ENCODE data around the gene DUOXA1.

The DUOXA1 gene

GRCh38 chr15:45131510-45131909 is 1.8 kb upstream of the DUOXA1 start:
- DNase-seq (ENCODE audit: low spot score): no peak

- no peak for DNase-seq (ENCODE audit: low spot score)
These were observed 767 bp upstream of the DUOXA1 start for GRCh38 chr15:45130291-45131000.

DNA sequence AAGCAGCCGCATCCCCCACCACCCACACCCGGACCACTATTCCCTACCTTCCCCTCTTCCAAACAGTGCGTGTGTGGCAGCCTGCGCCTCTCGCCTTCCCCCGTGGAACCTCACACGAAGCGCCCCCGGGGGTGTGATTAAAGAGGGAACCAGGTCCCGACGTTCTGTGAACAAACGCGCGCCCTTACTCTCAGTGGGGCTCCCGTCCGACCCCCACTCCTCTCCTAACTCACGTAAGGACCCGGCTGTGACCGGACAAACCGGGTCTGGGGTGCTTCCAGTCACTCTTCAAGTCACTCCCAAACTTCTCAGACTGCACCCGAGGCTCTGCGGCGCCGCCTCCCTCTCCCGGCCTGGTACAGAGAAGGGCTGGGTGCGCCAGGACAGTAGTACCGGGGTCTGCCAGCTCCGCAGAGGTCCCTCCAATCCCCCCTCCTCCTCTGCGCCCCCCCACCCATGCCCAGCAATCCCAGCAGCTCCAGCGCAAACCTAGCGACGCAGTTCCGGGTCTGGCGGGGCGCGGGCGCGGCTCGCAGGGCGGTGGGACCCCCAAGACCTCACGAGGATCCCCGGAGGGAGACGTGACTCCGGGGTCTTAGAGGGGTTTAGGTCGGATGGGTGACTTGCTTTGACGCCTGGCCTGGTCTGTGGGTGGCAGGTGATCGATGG is 574 bp downstream of the DUOXA1 start:
- DNase-seq (ENCODE audit: low spot score): no peak

- no peak for DNase-seq (ENCODE audit: low spot score)
These were observed 3.0 kb downstream of the DUOXA1 start for GRCh38 chr15:45126535-45127158.

- no peak for DNase-seq (ENCODE audit: low spot score)
These were observed 6.3 kb downstream of the DUOXA1 start for GRCh38 chr15:45123397-45123796.

GRCh38 chr15:45122719-45123118 is 7.0 kb downstream of the DUOXA1 start:
- no peak for DNase-seq (ENCODE audit: low spot score)

DNA sequence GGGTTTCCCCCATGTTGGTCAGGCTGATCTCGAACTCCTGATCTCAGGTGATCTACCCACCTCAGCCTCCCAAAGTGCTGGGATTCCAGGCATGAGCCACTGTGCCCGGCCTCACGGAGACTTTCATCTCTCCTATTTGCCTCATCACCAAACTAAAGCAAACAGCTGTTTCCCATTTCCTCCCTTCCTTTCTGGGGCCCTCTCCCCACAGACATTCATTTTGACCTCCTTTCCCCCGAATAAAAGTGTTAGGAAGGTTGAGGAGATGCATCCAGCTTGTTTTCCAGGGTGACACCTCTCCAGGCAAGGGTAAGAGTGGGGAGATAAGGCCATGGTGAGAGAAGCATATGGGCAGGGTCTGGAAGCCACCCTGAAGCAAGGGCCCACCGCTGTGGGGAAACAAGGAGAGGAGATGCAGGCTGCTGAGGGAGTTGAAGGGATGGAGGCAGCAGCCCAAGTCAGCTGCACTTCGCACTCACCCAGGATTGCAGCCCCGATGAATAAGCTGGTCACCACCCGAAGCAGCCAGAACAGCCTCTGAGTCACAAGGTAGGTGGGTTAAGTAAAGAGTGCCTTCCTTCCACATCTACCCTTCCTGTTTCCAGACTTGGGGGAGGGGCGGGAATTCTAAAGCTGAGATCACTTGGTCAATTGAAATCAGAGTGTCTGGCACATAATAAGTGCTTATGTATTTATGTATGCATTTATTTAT is 7.8 kb downstream of the DUOXA1 start:
- no peak for DNase-seq (ENCODE audit: low spot score)

DNA sequence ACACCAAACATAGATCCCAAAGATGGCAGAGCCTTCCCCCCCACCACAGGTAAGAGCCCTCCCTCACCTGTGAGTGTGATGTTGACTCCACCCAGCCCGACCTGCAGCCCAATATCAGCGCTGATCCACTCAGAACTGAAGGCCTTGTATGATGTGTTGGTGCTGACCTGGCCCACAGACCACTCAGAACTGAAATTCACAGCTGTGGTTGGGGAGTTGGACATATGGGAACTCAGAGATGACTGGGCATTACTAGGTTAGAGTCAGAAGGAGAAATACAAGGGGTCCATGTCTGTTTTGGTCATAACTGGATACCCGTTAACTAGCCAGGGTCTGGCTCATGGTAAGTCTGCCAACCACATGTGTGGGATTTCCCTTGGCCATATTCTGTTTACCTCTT is 8.7 kb downstream of the DUOXA1 start:
- DNase-seq (ENCODE audit: low spot score): no peak

- no peak for DNase-seq (ENCODE audit: low spot score)
These were observed 9.4 kb downstream of the DUOXA1 start for GRCh38 chr15:45120081-45120972.

DNA sequence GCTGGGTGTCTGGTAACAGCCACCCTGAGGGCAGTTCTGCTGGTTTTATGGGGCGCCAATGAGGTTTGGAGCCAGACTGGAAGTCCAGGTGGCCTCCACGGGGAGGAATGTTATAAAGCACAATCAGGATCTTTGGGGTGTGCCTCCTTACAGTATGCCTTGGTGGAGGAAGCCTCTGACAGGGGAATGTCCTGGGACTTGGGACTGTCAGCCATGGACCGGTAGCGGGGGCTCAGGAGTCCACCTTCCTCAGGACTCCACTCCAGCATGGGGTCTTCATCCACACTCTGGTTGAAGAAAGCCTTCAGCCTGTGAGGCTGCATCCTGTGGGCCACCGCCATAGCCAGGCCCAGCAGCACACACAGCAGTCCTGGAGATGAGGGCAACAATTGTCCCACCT is 10.7 kb downstream of the DUOXA1 start:
- DNase-seq (ENCODE audit: low spot score): no peak

DNA sequence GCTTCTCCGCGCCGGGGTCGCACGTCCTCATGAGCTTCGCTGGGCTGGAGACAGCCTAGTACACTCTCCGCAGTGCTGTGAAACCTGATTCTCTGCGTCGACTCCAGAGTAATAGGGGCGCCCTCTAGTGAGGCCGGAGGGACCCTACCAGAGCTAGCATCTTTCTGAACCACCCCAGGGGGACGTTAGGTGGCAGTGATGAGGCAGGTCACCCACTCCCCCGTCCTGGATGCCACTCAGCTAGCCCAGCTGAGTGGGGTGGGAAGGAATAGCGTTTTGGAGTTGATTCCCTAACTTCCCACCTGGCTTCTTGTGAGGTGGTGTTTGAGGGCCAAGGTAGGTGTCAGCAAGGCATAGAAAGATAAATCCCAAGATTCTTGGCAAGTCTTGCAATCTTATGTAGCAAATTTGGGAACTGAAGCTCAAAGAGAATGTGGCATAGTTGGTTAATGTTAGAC is 11.5 kb downstream of the DUOXA1 start:
- DNase-seq (ENCODE audit: low spot score): peak; percentile 88

- DNase-seq (ENCODE audit: low spot score): no peak
These were observed 12.2 kb downstream of the DUOXA1 start for GRCh38 chr15:45117308-45118130.

GRCh38 chr15:45116482-45117307 is 13.0 kb downstream of the DUOXA1 start:
- DNase-seq (ENCODE audit: low spot score): no peak

- DNase-seq (ENCODE audit: low spot score): no peak
These were observed 13.6 kb downstream of the DUOXA1 start for GRCh38 chr15:45116006-45116481.

GRCh38 chr15:45115312-45115820 is 14.3 kb downstream of the DUOXA1 start:
- DNase-seq (ENCODE audit: low spot score): no peak

DNA sequence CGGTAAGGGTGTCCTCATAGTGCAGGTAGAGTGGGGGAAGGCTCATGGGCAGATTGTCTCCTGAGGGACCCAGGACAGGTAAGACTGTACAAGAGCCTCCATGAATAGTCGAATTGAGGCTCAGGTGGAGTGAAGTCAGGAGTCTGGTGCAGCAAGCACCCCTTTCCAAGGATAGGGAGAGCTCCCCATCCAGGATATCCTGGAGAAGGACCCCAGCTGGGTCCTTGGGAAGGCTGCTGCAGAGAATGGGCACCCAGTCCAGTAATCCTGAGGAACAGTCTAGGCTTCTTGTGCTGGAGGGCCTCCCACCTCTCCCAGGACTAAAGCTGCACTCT is 15.0 kb downstream of the DUOXA1 start:
- no peak for DNase-seq (ENCODE audit: low spot score)

DNA sequence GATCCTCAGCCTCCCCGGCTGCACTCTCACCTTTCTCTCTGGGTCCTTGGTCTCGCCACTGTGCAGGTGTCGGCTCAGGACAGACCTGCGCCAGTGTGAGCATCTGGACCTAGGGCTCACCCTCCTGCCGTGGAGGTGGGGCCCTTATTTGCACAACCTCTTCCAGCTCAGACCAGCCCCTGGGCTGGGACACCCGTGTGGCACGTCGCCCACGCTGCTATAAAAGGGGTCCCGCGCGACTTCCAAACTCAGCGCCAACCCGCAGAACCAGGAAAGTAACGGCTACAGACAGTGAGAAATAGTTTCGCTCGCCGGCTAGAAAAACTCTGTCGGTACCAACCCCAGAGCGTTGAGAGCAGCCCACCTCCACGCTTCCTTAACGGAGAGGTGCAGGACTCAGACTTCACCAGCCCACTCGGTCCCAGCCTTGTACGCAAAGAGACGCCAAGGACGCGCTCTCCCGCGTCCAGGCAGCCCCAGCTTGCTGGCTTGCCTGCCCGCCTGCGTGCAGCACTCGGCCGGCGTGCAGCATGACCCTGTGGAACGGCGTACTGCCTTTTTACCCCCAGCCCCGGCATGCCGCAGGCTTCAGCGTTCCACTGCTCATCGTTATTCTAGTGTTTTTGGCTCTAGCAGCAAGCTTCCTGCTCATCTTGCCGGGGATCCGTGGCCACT is 15.5 kb downstream of the DUOXA1 start, which contains the start of the genes DUOX2 and DUOXA2:
DUOX2 (minus strand) TSS at position 97 of the 675 bp plus-strand sequence. CDS start 761 bp downstream, outside the sequence.
DUOXA2 (plus strand) TSS at position 251 of the 675 bp plus-strand sequence; CDS start at position 531, 280 bp downstream.
- DNase-seq (ENCODE audit: low spot score): no peak

- DNase-seq (ENCODE audit: low spot score): no peak
These were observed 16.2 kb downstream of the DUOXA1 start for GRCh38 chr15:45113380-45113990.

All from left forelimb (tissue), 1 donor.